ENCODE results near the gene EXOSC7. TPM values are rescaled to one million over a fixed set of nuclear protein-coding genes. Genes with fewer than 3 reads are reported as not detected.

Gene EXOSC7
- total and polyA plus RNA-seq, 10 of the 15 experiments (the other 5 are each of a cell fraction or from before 2014, with no cell fraction given), result 58.0 to 193 (median 82.9) TPM

DNA sequence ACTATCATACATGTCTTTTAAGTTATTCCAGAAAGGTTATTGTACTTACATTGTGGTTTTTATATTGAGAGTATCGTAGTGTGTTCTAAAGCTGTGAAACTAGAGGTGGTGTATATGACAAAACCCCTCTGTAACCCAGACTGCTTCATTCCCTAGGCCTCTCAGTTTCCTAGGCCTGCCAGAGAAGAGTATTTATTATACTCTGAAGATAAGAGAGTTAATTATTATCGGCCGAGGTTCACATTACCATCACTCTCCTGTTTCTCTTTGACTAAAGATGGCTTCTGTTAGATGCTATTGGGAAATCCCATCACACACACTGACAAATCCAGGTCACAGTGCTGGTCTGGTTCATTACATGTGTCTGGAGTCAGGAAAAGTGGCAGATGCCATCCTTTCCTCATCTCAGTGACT lies 20.5 kb downstream of the EXOSC7 start (continued):
- no peak for TF ChIP-seq ZNF384 (IDR thresholded peaks at IDR 0.05; ENCODE audit: borderline replicate concordance, low read depth, low read length)
- no peak for TF ChIP-seq RBBP5 (conservative IDR thresholded peaks at IDR 0.05)
- no peak for TF ChIP-seq SIN3A (IDR thresholded peaks at IDR 0.05; ENCODE audit: low read depth, low read length)
- TF ChIP-seq RUNX3 (IDR thresholded peaks at IDR 0.05; ENCODE audit: low read length), result peak; percentile 27; the same call in 1 of the 2 replicates
- TF ChIP-seq CHD4 (IDR thresholded peaks at IDR 0.05), result no peak
- TF ChIP-seq MTA2 (IDR thresholded peaks at IDR 0.05; ENCODE audit: low read depth), result no peak
- TF ChIP-seq, protein P1, sequence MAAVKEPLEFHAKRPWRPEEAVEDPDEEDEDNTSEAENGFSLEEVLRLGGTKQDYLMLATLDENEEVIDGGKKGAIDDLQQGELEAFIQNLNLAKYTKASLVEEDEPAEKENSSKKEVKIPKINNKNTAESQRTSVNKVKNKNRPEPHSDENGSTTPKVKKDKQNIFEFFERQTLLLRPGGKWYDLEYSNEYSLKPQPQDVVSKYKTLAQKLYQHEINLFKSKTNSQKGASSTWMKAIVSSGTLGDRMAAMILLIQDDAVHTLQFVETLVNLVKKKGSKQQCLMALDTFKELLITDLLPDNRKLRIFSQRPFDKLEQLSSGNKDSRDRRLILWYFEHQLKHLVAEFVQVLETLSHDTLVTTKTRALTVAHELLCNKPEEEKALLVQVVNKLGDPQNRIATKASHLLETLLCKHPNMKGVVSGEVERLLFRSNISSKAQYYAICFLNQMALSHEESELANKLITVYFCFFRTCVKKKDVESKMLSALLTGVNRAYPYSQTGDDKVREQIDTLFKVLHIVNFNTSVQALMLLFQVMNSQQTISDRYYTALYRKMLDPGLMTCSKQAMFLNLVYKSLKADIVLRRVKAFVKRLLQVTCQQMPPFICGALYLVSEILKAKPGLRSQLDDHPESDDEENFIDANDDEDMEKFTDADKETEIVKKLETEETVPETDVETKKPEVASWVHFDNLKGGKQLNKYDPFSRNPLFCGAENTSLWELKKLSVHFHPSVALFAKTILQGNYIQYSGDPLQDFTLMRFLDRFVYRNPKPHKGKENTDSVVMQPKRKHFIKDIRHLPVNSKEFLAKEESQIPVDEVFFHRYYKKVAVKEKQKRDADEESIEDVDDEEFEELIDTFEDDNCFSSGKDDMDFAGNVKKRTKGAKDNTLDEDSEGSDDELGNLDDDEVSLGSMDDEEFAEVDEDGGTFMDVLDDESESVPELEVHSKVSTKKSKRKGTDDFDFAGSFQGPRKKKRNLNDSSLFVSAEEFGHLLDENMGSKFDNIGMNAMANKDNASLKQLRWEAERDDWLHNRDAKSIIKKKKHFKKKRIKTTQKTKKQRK (IDR thresholded peaks at IDR 0.05; ENCODE audit: low read depth, low read length), result no peak
- TF ChIP-seq NR2C2 (IDR thresholded peaks at IDR 0.05; ENCODE audit: borderline replicate concordance, control insufficient read depth, insufficient read length, low read depth), result no peak
- no peak for TF ChIP-seq NFIC (IDR thresholded peaks at IDR 0.05; ENCODE audit: low read depth, low read length)
- TF ChIP-seq IKZF2 (IDR thresholded peaks at IDR 0.05), result peak in 1 of 2 experiments; percentile 20; a peak in 2 of 4 replicates
- 0 out of 2 replicates have a peak, but pooled peaks have one; percentile 10 for TF ChIP-seq ATF7 (IDR thresholded peaks at IDR 0.05; ENCODE audit: low read depth)
- TF ChIP-seq, protein P2, sequence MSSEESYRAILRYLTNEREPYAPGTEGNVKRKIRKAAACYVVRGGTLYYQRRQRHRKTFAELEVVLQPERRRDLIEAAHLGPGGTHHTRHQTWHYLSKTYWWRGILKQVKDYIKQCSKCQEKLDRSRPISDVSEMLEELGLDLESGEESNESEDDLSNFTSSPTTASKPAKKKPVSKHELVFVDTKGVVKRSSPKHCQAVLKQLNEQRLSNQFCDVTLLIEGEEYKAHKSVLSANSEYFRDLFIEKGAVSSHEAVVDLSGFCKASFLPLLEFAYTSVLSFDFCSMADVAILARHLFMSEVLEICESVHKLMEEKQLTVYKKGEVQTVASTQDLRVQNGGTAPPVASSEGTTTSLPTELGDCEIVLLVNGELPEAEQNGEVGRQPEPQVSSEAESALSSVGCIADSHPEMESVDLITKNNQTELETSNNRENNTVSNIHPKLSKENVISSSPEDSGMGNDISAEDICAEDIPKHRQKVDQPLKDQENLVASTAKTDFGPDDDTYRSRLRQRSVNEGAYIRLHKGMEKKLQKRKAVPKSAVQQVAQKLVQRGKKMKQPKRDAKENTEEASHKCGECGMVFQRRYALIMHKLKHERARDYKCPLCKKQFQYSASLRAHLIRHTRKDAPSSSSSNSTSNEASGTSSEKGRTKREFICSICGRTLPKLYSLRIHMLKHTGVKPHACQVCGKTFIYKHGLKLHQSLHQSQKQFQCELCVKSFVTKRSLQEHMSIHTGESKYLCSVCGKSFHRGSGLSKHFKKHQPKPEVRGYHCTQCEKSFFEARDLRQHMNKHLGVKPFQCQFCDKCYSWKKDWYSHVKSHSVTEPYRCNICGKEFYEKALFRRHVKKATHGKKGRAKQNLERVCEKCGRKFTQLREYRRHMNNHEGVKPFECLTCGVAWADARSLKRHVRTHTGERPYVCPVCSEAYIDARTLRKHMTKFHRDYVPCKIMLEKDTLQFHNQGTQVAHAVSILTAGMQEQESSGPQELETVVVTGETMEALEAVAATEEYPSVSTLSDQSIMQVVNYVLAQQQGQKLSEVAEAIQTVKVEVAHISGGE (CRISPR knock-in tag; IDR thresholded peaks at IDR 0.05), result no peak
- TF ChIP-seq TCF7 (IDR thresholded peaks at IDR 0.05; ENCODE audit: borderline replicate concordance), result no peak
- TF ChIP-seq DPF2 (IDR thresholded peaks at IDR 0.05), result no peak
- TF ChIP-seq, protein P3, sequence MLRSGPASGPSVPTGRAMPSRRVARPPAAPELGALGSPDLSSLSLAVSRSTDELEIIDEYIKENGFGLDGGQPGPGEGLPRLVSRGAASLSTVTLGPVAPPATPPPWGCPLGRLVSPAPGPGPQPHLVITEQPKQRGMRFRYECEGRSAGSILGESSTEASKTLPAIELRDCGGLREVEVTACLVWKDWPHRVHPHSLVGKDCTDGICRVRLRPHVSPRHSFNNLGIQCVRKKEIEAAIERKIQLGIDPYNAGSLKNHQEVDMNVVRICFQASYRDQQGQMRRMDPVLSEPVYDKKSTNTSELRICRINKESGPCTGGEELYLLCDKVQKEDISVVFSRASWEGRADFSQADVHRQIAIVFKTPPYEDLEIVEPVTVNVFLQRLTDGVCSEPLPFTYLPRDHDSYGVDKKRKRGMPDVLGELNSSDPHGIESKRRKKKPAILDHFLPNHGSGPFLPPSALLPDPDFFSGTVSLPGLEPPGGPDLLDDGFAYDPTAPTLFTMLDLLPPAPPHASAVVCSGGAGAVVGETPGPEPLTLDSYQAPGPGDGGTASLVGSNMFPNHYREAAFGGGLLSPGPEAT (IDR thresholded peaks at IDR 0.05; ENCODE audit: low read depth), result 0 out of 2 replicates have a peak, but pooled peaks have one; percentile 17
- TF ChIP-seq BCL11A (IDR thresholded peaks at IDR 0.05; ENCODE audit: low read depth, low read length), result no peak
- 0 out of 2 replicates have a peak, but pooled peaks have one; percentile 30 for TF ChIP-seq IKZF1 (conservative IDR thresholded peaks at IDR 0.05)
- TF ChIP-seq POLR2A (IDR thresholded peaks at IDR 0.05; ENCODE audit: low read depth, low read length), result no peak
- no peak for TF ChIP-seq FOS (IDR thresholded peaks at IDR 0.05; ENCODE audit: borderline replicate concordance, extremely low read depth, insufficient read length)
- no peak for TF ChIP-seq YBX1 (IDR thresholded peaks at IDR 0.05)
- peak; percentile 19 for TF ChIP-seq SMAD1 (IDR thresholded peaks at IDR 0.05; ENCODE audit: low read depth, partially characterized antibody)
- TF ChIP-seq CBX5 (IDR thresholded peaks at IDR 0.05; ENCODE audit: low read depth), result no peak

Measured in GM12878 (cell line).